HEK293T (cell line): Measurements from ENCODE around the gene ZNRF3.

Experiments used
- ARNT ChIP-seq: fragments of 450-650 bp; IDR thresholded peaks from 2 replicates; pipeline ENCODE4 v1.6.1; 2017; ENCODE audit warnings: mild to moderate bottlenecking
- BHLHE40 ChIP-seq: fragments of 450-650 bp; IDR thresholded peaks from 2 replicates; pipeline ENCODE4 v1.6.1; 2016; ENCODE audit warnings: mild to moderate bottlenecking, moderate library complexity, borderline replicate concordance
- ELF4 ChIP-seq: fragments of 450-650 bp; IDR thresholded peaks from 2 replicates; pipeline ENCODE4 v1.6.1; 2017; ENCODE audit warnings: antibody characterized with exemption
- FOXA1 ChIP-seq: fragments of 450-650 bp; IDR thresholded peaks from 2 replicates; pipeline ENCODE4 v1.6.1; 2016; ENCODE audit warnings: mild to moderate bottlenecking
- FOXK2 ChIP-seq: fragments of 450-650 bp; IDR thresholded peaks from 2 replicates; pipeline ENCODE4 v1.6.1; 2016; ENCODE audit warnings: mild to moderate bottlenecking
- FOXM1 ChIP-seq: fragments of 450-650 bp; IDR thresholded peaks from 2 replicates; pipeline ENCODE4 v1.6.1; 2017; ENCODE audit warnings: mild to moderate bottlenecking, borderline replicate concordance
- HDGF ChIP-seq: fragments of 450-650 bp; IDR thresholded peaks from 2 replicates; pipeline ENCODE4 v1.6.1; 2017; ENCODE audit warnings: antibody characterized with exemption, borderline replicate concordance
- LEF1 ChIP-seq: fragments of 450-650 bp; IDR thresholded peaks from 2 replicates; pipeline ENCODE4 v1.6.1; 2017; ENCODE audit warnings: mild to moderate bottlenecking, borderline replicate concordance
- PKNOX1 ChIP-seq: fragments of 450-650 bp; IDR thresholded peaks from 2 replicates; pipeline ENCODE4 v1.6.1; 2016
- SP1 ChIP-seq: fragments of 450-650 bp; IDR thresholded peaks from 2 replicates; pipeline ENCODE4 v1.6.1; 2017
- SUZ12 ChIP-seq: fragments of 450-650 bp; IDR thresholded peaks from 2 replicates; pipeline ENCODE4 v1.6.1; 2016; ENCODE audit warnings: mild to moderate bottlenecking
- TARDBP ChIP-seq: fragments of 450-650 bp; IDR thresholded peaks from 2 replicates; pipeline ENCODE4 v1.6.1; 2016

- TF ChIP-seq SP1 = no peak
- no peak for TF ChIP-seq FOXM1
- no peak for TF ChIP-seq BHLHE40
- TF ChIP-seq ELF4 = no peak
- TF ChIP-seq HDGF = no peak
- TF ChIP-seq SUZ12 = no peak
- no peak for TF ChIP-seq ARNT
- TF ChIP-seq PKNOX1 = no peak
- TF ChIP-seq LEF1 = no peak
- TF ChIP-seq TARDBP = no peak
- no peak for TF ChIP-seq FOXA1
- no peak for TF ChIP-seq FOXK2
Measured at GRCh38 chr22:28922540-28923244, 39.3 kb downstream of the ZNRF3 start.
